Measurements from ENCODE around the gene TXNDC2.

Gene TXNDC2

DNA sequence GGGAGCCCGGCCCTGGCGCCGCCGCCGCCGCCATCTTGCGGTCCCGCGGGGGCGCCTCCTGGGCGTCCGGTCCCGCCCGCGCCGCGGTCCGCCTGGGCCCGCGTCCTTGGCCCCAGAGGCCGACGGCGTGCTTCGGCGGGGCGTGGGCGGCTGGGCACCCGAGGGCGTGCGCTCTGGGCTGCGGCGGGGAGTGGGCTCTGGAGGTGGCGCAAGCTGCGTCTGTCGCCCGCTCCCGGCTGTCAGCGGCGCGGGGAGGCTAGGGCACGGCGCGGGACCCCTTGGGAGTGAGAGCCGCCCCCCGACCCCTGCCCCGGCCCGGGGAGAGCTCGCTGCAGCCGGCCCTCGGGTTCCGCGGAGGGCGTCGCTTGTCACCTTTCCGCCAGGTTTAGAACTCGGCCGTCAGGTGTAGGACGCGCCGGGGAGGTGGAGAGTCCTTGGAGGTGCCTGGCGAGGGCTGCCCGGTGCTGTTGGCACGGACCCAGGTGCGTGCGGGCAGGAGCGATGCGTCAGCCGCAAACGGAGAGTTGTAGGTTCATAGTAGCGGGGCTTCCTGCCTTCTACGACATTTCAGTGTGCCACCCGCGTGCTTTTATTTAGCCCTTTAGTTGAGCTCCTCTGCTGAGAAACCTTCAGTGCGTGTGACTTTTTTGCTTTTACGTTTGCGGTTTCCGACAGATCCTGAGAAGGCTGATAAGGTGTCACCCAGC, 29.0 kb downstream of the TXNDC2 start:
- DNase-seq: peak; percentile 43

DNA sequence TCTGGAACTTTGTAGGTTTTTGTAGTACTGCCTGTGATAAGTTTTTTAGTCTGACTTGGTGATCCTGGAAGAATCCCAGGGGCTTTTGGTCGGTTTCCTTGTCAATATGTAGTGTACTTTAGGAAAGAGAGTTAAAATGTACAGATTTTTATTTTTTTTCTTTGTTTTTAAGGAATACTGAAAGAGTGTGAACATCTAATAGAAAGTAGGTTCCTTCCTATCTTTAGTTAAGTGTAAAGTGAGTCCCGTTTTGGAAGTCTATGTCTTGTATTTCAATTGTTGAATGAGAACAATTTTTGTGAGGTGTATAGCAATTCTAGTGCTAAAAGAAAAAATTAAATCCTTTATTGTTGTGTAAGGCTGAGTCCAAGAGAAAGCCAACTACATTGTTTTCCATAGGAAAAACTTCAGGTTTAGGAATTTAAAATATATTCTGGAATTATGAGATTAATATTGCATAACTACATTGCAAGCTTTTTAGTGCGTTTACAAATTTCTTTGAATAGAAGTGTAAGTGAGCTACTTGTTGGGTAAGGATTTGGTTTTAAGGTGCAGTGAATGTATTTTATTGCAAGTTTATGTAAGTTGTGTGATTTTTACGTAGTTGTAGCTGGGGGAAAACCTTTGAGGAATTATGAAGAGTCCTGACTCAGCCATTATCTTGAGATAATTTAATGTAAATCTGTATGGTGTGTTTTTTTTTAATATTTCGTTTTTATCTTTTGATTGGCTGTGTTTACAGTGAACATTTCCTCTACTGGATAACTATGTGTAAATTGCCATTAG, 29.7 kb downstream of the TXNDC2 start:
- DNase-seq: no peak

DNA sequence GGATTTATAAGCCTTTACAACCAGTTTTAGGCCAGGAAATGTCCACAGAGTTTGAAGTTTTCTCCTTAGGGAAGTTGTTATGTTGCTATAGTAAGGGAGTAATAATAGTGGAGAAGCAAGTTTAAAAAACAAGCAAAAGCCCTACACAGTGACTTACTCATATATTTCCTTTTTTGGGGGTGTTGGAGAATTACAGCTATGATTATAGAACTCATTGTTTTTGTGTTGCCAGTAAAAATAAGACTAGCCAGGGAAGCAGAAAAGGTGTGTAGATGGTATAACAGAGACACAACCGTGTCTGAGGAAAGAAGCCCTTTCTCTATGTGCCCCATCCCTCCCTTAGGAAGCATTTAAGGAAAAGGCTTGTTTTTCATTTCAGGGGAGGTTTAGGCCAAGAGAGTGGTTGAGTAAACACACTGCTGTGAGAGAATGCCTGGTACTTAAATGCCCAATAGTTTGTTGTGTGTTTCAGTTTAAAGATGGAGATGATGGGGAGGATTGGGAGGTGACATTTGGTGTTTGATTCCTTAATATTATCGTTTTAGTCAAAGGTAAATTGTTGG, 30.4 kb downstream of the TXNDC2 start:
- DNase-seq: no peak

DNA sequence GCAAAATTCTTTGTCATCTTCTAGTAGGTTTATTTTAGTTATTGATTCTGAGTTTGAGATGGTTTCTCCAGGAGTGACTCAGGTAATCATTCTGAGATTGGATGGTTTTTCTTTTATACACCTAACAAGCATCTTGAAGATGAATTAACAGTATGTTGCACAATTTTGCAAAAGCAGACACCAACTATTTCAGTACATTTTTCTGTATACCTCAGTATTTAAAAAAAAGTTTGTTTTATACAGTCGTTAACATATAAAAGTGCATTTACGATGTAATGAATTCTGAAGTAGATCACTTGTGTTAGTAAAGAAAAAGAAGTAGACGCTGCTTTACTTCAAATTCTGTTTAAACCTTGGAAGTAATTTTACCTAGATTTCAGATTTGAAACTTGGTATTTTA, 31.0 kb downstream of the TXNDC2 start:
- no peak for DNase-seq

DNA sequence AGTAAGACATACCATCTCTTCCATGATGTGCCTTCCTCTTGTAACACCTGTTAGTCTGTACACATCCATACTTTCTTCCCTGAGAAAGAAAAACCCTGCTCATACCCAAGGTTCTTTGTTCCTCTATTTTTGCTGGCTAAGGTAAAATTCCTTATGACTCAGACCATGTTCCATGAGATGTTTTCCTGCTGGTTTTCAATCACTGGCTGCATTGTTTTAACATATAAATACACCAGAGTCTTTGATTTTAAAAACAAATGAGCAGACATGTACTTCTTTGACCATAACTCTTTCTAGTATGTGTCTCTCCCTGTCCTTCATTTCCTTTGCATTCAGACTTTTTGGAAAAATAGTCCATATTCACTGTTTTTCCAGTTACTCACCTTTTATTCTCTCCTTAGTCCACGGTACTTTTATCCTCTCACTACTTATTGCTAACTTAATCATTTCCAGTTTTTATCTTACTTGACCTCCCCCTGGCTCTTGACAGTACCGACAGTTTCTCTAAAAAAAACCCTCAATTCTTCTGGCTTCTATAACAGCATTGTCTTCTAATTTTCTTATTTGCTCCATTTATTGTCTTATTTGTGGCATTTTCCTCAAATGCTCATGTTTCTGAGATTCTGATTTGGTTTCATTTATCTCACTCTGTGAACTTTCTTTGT, 32.4 kb downstream of the TXNDC2 start:
- peak; percentile 54 for DNase-seq

DNA sequence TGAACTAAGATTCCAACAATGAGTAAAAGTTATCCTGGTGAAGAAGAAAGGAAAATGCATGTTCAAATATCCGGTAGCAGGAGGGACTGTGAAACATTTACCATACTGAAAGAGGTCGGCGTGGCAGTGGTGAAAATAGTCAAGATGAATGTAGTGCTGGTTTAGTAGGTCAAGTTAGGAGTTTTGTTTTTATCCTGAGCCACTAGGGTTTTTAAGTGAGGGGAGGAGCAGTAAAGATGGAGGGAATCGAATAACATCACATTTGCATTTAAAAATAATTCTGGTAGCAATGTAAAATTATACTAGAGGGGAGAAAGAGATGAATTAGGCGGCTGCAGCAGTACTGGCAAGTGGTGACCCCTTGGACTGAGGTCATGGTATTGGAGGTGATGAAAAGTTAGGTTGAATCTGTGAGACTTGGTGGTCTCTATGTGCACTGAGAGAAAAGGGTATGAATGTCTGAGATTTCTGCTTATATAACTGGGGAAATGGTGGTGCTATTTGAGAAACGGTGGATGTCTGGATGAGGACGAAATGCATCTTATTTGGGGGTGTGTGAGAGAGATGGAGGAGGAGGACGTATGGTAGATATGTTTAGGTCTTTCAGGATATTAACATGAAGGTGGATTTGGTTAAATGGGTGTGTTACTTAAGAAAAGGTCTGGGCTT, 33.9 kb downstream of the TXNDC2 start:
- DNase-seq: no peak

DNA sequence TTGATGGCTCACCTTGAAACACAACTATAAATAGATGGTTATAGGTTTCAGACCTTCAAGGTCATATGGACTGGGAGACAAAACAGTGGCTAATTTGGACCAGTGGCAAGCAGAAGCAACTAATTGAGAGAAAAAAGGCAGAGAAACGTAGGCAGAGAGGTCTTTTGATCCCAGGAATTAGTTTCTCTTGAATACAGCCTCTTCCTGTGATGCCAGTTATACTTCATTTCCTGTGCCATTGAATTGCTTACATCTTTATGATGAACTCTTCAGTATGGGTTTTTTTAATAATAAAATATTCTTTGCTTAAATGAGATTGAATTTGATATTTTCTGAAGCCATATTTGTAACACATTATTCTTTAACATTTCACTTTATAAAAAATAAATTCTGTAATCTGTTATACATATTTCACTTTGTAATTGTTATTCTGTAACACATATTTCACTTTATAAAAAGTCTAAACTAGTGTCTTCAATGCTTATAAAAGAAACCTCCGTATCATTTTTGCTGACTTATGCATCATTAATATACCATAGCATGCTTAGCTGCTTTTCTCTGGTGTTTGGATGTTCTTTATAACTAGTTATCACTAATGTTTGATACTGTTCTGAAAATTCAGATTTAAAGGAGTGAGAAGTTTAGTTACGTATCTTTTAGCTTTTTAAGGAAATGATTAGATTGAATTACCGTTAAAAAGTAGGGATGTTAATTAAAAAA, 37.0 kb downstream of the TXNDC2 start:
- DNase-seq: no peak

DNA sequence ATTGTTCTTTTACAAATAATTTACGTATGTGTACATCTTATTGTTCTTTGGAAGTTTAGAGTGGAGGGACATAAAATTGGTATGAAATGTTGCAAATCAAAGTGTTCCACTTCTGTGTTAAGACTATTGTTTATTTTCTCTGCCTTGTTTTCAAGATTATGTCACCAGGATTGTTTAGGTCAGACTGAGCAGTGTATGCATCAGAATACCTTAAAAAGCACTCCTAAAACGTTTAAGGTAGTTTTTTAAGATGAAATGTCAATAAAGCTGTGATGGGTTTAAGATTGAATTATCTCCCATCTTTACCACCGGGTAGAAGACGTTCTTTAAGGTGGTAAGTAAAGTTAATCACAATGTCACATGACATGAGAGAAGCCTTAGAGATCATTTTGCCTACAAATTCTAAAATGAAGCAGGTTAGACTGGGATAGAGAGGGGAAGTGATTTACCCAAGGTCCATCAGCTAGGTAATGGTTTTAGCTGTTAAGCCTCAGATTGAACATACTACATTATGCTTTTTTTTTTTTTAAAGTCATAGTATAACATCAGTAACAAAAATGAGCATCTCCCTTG, 38.7 kb downstream of the TXNDC2 start:
- no peak for DNase-seq

DNA sequence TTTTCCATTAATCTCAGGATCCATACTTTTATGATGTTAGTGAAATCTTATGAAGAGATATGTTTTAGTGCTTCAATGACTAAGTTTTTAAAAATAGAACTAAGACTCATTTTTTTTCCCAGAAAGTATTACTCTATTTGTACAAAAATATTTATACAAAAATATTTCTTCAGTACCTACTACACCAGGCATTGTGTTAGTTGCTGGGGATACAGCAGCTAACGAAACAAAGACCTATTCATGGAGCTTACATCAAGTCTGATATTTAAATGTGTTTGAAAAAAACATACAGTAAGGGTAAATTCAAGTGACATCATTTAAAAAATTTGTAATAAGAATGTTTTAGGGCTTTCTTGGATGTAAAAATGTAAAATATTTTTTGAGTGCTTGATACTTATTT, 39.6 kb downstream of the TXNDC2 start:
- no peak for DNase-seq

DNA sequence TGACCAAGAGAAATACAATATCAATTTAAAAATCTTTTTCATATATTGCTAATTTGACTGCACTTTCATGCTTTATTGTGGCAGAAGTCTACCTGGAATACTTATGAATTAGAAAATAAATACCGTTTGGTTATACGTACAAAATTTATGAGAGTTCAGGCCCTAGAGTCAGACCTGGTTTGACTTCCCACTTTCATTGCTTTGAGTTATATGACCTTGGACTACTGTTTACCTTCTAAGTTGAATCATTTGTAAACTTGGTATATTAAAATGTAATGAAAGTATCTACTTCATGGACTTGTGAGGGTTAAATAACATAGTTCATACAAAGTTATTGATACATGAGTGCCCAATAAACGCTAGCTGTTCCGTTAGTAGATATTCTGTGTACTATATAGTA, 40.0 kb downstream of the TXNDC2 start:
- no peak for DNase-seq

DNA sequence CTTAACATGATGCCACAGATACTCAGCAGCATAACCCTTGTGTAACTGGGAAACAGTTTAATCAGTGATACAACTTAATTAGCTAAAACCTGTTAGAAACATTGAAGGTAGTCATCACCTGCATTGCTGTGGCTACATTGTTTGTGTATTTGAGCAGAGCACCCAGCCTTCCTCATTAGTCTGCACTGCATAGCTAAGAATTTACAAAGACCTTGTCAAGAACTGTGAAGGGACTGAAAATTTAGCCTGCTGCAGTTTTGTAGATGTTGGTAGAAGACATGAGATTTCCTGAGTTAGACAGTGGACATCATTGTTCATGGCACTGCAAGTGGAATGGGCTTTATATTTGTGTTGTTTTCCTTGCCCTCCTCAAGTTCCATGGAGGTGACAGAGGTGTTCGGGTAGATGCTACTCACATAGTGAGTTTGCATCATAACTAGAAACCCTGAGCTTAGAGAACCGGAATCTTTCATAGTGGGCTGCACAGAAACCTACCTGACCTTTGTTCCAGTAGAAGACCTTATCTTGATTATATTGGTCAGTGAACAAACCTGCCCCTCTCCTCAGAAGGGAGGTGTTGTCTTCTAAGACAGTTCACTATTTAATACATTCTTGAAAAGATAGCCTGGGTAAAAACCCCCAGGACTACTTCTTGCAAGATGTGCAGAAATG, 40.6 kb downstream of the TXNDC2 start:
- DNase-seq: no peak

DNA sequence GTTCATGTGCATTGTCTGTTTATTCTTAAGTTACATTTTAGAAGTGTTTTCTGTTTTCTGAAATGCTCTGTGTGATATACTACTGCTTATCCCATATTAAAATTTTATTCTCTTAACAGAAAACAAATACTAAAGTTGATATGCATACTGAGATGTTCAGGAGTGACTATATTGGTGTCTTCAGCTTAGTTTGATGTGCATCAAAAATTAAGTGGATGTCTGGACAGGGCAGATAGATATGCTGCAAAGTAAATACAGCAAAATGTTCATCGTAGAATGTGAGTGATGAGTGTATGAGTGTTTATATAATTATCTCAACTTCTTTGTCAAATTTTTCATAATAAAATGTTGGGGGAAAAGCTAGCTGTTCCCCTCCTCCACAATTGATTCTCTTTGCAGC, 41.2 kb downstream of the TXNDC2 start:
- no peak for DNase-seq

DNA sequence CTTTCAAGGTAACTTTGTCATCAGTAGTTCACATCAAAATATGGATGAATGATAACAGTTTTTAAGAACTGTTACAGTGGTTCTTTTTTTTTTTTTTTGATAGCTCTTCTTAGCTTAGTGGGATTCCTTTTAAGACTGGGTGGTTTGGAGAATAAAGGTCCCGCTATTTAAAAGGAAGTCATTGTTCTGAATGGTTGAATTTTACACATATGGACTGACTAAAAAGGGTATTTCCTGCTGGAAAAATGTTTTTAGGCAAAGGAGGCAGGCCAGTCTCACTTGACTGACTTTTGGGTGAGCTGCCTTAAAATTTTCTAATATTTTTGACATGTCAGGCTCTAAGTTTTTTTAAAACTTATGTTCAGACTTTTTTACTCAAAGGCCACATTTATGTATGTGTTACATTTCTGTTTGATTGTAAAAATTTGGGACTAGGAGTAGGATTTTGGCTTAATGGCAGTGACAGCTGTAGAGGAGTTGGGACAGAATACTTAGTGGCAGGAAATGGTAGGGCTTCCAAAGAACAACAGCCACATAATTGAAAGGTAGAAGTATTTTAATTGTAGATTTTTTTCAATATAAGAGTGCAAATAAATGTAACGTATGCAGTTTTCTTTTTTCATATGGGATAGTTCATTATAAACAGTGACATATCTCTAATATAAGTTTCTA, 41.8 kb downstream of the TXNDC2 start:
- no peak for DNase-seq

DNA sequence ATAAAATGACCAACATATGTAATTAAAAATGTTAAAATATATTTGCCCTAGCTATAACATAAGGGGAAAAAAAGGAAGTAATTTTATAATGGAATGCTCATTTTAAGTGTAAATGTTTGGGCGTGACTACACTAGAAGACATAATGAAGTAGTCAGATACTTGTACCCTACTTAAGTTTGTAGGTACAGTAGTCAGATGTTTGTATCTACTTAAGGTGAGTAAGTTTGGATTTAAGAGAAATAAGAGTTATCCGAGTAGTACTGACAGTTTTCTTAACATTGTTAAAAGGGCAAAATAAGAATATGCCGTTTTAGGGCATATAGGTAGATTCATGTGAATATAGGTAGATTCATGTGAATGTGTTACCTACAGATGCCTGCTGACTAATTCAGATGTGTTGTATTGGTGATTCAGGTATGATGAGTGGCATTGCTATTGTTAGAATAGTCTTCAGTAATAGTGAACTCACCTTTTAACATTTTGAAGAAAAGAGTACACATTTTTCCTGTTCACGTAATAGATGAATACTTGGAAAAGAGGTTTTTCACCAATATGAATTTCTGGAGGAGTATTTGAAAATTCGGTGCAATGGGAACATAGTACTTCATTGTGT, 43.0 kb downstream of the TXNDC2 start:
- no peak for DNase-seq

DNA sequence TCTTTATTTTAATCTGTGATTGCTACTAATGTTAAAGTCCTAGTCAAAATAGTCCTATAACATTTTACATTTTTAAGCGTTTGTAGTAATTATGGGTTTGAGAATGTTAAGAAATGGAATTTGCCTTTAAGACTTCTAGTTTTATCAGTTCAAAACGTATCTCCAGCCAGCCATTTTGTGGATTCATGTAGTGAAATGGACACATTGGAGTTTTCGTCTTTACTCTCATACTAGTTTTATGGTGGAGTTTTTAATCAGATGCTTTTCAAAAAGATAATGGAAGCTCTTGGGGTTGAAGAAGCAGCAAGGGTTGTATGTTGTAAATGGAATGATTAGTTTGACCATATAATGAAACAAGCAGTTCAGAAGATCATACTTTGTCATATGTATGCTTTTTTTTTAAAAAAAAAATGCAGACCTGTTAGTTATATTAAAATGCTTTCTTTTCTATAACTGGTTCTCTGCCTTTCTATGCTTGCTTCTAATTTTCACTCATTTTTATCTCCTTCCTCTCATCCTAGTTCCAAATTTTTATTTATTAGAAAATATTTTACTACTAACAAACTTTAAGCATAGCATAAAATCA, 44.6 kb downstream of the TXNDC2 start:
- no peak for DNase-seq

DNA sequence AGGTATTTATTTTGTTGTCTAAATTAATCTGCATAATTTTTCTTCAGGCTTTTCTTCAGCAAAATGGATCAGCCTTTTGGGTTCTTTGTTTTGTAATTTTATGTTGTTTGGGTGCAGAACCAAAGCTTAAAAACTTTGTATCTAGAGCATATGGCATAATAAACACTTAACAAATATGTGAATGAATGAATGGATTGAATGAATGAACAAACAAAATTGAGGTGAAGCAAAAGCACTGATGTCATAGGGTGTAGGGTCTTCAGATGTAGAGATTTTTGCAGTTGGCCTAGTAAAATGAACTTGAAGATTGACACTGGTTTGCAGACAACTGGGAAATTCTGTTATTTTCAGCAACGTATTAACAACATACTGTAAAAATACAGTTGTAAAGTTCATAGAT, 45.4 kb downstream of the TXNDC2 start:
- no peak for DNase-seq

DNA sequence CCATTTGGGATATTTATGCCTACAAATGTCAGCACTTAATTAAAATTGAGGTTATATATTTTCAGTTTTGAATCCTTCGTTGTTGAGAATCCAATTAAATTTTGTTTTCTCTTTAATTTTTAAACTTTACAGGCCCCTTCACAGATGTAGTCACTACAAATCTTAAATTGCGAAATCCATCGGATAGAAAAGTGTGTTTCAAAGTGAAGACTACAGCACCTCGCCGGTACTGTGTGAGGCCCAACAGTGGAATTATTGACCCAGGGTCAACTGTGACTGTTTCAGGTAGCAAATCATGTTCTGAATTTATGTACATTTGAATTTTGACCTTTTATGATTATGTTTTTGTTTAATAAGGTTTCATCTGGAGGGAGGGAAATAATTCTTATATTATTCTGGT, 45.9 kb downstream of the TXNDC2 start:
- DNase-seq: no peak

DNA sequence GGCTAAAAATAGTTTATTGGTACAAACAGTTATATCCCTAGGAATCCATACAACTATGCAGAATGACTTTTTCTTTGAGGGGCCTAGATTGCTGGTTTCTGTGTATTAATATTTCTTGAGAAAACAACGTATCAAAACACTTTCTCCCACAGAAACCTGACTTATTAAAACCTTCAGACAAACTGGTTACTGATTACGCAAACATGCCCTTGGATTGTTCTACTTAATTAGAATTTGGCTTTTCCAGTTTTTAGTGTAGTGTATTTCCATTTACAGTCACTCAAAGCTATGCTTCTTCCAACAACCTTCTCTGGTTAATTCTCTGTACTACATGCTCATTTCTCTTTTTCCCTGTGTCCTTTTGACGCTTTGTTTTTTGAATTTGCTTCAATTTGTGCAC, 48.1 kb downstream of the TXNDC2 start:
- DNase-seq: no peak

DNA sequence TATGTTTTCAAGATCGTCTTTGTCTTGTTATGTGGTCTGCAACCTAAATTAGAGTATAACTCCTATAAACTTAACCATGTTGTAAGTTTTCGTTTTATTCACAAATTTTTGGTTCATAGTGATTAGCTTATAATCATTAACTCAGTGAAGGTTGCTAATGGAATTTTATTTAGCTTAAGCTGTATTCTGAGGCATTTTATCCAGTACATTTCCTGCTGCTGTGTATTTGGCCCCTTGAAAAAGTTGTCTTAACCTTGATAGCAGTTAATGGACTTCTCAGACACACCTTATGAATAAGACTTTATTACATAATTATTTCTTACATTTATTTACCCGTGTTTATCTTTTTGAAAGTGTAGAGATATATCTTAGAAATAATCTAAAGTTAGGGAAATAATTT, 48.5 kb downstream of the TXNDC2 start:
- no peak for DNase-seq

All from 8988T (cell line).